Neural progenitor cell (in vitro differentiated cells): Measurements from ENCODE around the gene RUNX1.

Experiments used
- CTCF ChIP-seq: fragments of 200-600 bp; sonication (generic); IDR thresholded peaks from 2 replicates; pipeline ENCODE4 v1.5.1; 2017; ENCODE audit warnings: antibody characterized with exemption, mild to moderate bottlenecking
- EZH2phosphoT487 ChIP-seq: fragments of 200-600 bp; sonication (generic); IDR thresholded peaks from 2 replicates; pipeline ENCODE4 v1.6.1; 2017; ENCODE audit warnings: antibody characterized with exemption

DNA sequence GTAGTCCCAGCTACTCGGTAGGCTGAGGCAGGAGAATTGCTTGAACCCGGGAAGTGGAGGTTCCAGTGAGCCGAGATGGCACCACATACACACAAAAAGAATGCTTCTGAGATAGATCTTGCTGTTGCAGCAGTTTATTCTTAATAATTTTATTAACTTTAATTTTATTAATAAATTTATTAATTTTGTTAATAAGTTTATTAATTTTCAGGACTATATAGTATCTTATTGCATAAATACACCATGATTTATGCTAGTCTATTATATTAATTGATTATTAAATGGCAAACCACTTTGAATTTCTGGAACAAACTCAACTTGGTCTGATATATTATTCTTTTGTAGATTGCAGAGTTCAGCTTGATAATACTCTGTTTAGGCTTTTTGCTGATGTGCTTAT lies 280.8 kb downstream of the RUNX1 start:
- no peak for TF ChIP-seq CTCF
- TF ChIP-seq EZH2phosphoT487 = no peak
